ENCODE data around the gene EPS15.
"Not testable (repeated sequence)": the region's sequence is repeated elsewhere in the genome, so short reads cannot be mapped to it uniquely, and the experiment has no call there.

EPS15 gene

GRCh38 chr1:51341876-51342496 lies 177.1 kb downstream of the EPS15 start:
- DNase-seq (ENCODE audit: low read depth in 2 of 3, low spot score in 2 of 3), result no peak

- no peak for DNase-seq (ENCODE audit: low read depth in 2 of 3, low spot score in 2 of 3)
Observed at GRCh38 chr1:51340380-51340779, 178.7 kb downstream of the EPS15 start.

GRCh38 chr1:51336711-51337110 lies 182.4 kb downstream of the EPS15 start:
- DNase-seq (ENCODE audit: low read depth in 2 of 3, low spot score in 2 of 3), result no peak

GRCh38 chr1:51336004-51336403 lies 183.1 kb downstream of the EPS15 start:
- DNase-seq (ENCODE audit: low read depth in 2 of 3, low spot score in 2 of 3), result no peak

- no peak for DNase-seq (ENCODE audit: low read depth in 2 of 3, low spot score in 2 of 3)
Observed at GRCh38 chr1:51331206-51332100, 187.6 kb downstream of the EPS15 start.

- no peak for DNase-seq (ENCODE audit: low read depth in 2 of 3, low spot score in 2 of 3)
Observed at GRCh38 chr1:51330331-51331201, 188.5 kb downstream of the EPS15 start, which contains the start of gene TTC39A. TTC39A (minus strand) TSS chr1:51330562; CDS start chr1:51330477, 85 bp downstream.

GRCh38 chr1:51329443-51330325 lies 189.4 kb downstream of the EPS15 start:
- DNase-seq (ENCODE audit: low read depth in 2 of 3, low spot score in 2 of 3), result no peak

GRCh38 chr1:51328926-51329325 lies 190.1 kb downstream of the EPS15 start:
- DNase-seq (ENCODE audit: low read depth in 2 of 3, low spot score in 2 of 3), result no peak

- no peak for DNase-seq (ENCODE audit: low read depth in 2 of 3, low spot score in 2 of 3)
Observed at GRCh38 chr1:51328279-51328678, 190.8 kb downstream of the EPS15 start.

- DNase-seq (ENCODE audit: low read depth in 2 of 3, low spot score in 2 of 3), result no peak
Observed at GRCh38 chr1:51327386-51327785, 191.7 kb downstream of the EPS15 start.

GRCh38 chr1:51326839-51327238 lies 192.2 kb downstream of the EPS15 start:
- no peak for DNase-seq (ENCODE audit: low read depth in 2 of 3, low spot score in 2 of 3)

GRCh38 chr1:51325878-51326755 lies 192.9 kb downstream of the EPS15 start:
- DNase-seq (ENCODE audit: low read depth in 2 of 3, low spot score in 2 of 3), result no peak

- no peak for DNase-seq (ENCODE audit: low read depth in 2 of 3, low spot score in 2 of 3)
Observed at GRCh38 chr1:51325391-51325790, 193.7 kb downstream of the EPS15 start.

- not testable (repeated sequence) for DNase-seq (ENCODE audit: low read depth in 2 of 3, low spot score in 2 of 3)
Observed at GRCh38 chr1:51325011-51325385, 194.1 kb downstream of the EPS15 start.

GRCh38 chr1:51324251-51325010 lies 194.6 kb downstream of the EPS15 start:
- no peak for DNase-seq (ENCODE audit: low read depth in 2 of 3, low spot score in 2 of 3)

GRCh38 chr1:51323778-51324177 lies 195.3 kb downstream of the EPS15 start:
- DNase-seq (ENCODE audit: low read depth in 2 of 3, low spot score in 2 of 3), result no peak

GRCh38 chr1:51322417-51323101 lies 196.5 kb downstream of the EPS15 start:
- no peak for DNase-seq (ENCODE audit: low read depth in 2 of 3, low spot score in 2 of 3)

- DNase-seq (ENCODE audit: low read depth in 2 of 3, low spot score in 2 of 3), result no peak
Observed at GRCh38 chr1:51321924-51322280, 197.2 kb downstream of the EPS15 start.

Data from activated CD8-positive, alpha-beta memory T cell treated with anti-CD3 and anti-CD28 coated beads for 48 hours (primary cell).